ENCODE measurements around the gene NDST4.

The NDST4 gene

GRCh38 chr4:114927881-114928280, 185.5 kb downstream of the NDST4 start:
- Histone ChIP-seq H3K9ac (ENCODE audit: low read length) (no peak overlapping the region), H3K27ac (ENCODE audit: low read depth, low read length) (no peak overlapping the region), H3K4me1 (ENCODE audit: control insufficient read depth, insufficient read depth, low read length) (no peaks in the 10 kb centered on the region), H3K4me3 (ENCODE audit: low read length) (no peak overlapping the region), H3K36me3 (ENCODE audit: control insufficient read depth, insufficient read depth, low read length) (no peaks in the 10 kb centered on the region), H3K27me3 (ENCODE audit: control insufficient read depth, insufficient read depth, low read length) (no peaks in the 10 kb centered on the region)

- Histone ChIP-seq H3K4me3 (ENCODE audit: low read length) (no peak overlapping the region), H3K27ac (ENCODE audit: low read depth, low read length) (no peak overlapping the region), H3K4me1 (ENCODE audit: control insufficient read depth, insufficient read depth, low read length) (no peaks in the 10 kb centered on the region), H3K9ac (ENCODE audit: low read length) (no peak overlapping the region), H3K27me3 (ENCODE audit: control insufficient read depth, insufficient read depth, low read length) (no peaks in the 10 kb centered on the region), H3K36me3 (ENCODE audit: control insufficient read depth, insufficient read depth, low read length) (no peaks in the 10 kb centered on the region)
These were observed 186.8 kb downstream of the NDST4 start for GRCh38 chr4:114926583-114926982.

- H3K9ac ChIP-seq (ENCODE audit: low read length), result no peak overlapping the region
- no peaks in the 10 kb centered on the region for H3K27me3 ChIP-seq (ENCODE audit: control insufficient read depth, insufficient read depth, low read length)
- H3K4me1 ChIP-seq (ENCODE audit: control insufficient read depth, insufficient read depth, low read length), result no peaks in the 10 kb centered on the region
- H3K4me3 ChIP-seq (ENCODE audit: low read length), result no peak overlapping the region
- no peaks in the 10 kb centered on the region for H3K36me3 ChIP-seq (ENCODE audit: control insufficient read depth, insufficient read depth, low read length)
- no peak overlapping the region for H3K27ac ChIP-seq (ENCODE audit: low read depth, low read length)
These were observed 189.1 kb downstream of the NDST4 start for GRCh38 chr4:114924311-114924710.

GRCh38 chr4:114922592-114922933, 190.9 kb downstream of the NDST4 start:
- Histone ChIP-seq H3K4me1 (ENCODE audit: control insufficient read depth, insufficient read depth, low read length) (no peaks in the 10 kb centered on the region), H3K36me3 (ENCODE audit: control insufficient read depth, insufficient read depth, low read length) (no peaks in the 10 kb centered on the region), H3K27me3 (ENCODE audit: control insufficient read depth, insufficient read depth, low read length) (no peaks in the 10 kb centered on the region), H3K4me3 (ENCODE audit: low read length) (no peak overlapping the region), H3K9ac (ENCODE audit: low read length) (no peak overlapping the region), H3K27ac (ENCODE audit: low read depth, low read length) (no peak overlapping the region)

DNA sequence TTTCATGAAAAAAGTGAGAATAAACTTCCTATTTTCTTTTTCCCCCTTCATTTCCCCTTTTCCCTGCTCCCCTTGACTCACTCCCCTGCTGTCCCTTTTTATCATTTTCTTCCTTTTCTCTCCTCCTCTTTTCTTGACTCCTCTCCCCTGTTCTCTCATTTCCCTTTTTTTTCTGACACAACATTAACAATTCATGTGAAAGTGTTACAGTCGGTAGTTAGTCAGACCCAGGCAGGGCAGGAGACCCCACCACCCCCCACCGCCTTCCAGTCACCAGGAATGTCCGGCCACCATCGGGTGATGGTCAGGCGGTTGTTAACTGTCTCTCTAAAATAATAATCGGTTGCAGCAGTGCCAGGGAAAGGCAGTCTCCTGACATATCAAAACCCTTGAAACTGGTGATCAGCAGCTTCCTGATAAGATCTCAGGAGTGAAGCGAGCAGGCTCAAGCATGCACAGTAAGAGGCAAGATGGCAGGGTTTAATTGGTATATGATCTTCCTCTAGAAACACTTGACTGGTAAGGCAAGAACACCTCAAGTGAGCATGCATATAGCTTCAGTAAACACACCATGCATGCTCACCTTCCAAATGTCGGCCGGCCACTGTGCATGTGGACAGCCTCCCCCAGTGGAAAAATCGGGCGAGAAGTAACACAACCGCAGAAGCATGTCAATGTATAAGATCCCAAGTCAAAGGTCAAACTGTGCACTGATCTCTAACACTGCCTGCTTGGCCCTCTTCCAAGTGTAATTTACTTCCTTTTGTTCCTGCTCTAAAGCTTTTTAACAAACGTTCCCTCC, 191.4 kb downstream of the NDST4 start:
- H3K4me3 ChIP-seq (ENCODE audit: low read length), result no peak overlapping the region
- no peaks in the 10 kb centered on the region for H3K4me1 ChIP-seq (ENCODE audit: control insufficient read depth, insufficient read depth, low read length)

DNA sequence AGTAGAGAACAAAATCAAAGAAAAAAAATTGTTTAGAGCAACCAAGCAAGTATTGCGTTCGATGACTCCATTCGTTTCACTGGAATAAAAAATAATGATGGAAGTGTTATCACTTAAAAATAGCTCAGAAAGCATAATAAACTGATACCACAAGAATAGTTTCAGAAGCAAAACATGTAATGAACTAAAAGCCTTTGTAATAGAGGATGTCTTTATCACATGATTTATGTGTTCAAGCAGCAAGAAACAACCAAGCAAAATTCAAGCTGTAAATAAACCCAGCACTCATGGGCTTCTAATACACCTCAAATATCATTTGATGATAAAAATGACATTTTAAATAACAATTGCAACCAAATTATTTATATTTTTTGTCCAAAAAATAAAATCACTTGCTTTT, 192.2 kb downstream of the NDST4 start:
- Histone ChIP-seq H3K4me3 (ENCODE audit: low read length) (no peak overlapping the region), H3K27me3 (ENCODE audit: control insufficient read depth, insufficient read depth, low read length) (no peaks in the 10 kb centered on the region), H3K27ac (ENCODE audit: low read depth, low read length) (no peak overlapping the region), H3K9ac (ENCODE audit: low read length) (no peak overlapping the region), H3K4me1 (ENCODE audit: control insufficient read depth, insufficient read depth, low read length) (no peaks in the 10 kb centered on the region), H3K36me3 (ENCODE audit: control insufficient read depth, insufficient read depth, low read length) (no peaks in the 10 kb centered on the region)

More for the DNA sequence above, 191.4 kb downstream of the NDST4 start:
- H3K27ac ChIP-seq (ENCODE audit: low read depth, low read length), result no peak overlapping the region
- no peak overlapping the region for H3K9ac ChIP-seq (ENCODE audit: low read length)
- no peaks in the 10 kb centered on the region for H3K27me3 ChIP-seq (ENCODE audit: control insufficient read depth, insufficient read depth, low read length)
- no peaks in the 10 kb centered on the region for H3K36me3 ChIP-seq (ENCODE audit: control insufficient read depth, insufficient read depth, low read length)

DNA sequence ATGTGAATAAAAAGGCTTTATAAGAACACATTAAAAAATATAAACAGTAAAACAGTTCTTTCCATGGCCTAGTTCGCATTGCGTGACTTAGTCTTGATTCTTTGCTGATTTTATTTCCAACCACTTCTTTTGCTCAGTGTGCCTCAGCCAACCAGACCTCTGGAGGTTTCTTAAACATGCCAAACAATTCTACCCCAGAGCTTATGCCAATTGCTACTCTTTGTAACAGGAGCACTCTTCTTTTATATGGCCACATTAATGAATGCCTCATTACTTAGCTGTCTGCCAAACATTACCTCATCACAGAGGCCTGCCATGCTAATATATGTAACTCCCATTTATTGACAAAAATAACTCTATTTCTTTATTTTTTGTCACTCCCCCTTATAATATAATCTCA, 202.3 kb downstream of the NDST4 start:
- no peaks in the 10 kb centered on the region for H3K4me1 ChIP-seq (ENCODE audit: control insufficient read depth, insufficient read depth, low read length)
- no peak overlapping the region for H3K9ac ChIP-seq (ENCODE audit: low read length)
- no peak overlapping the region for H3K27ac ChIP-seq (ENCODE audit: low read depth, low read length)
- H3K27me3 ChIP-seq (ENCODE audit: control insufficient read depth, insufficient read depth, low read length), result no peaks in the 10 kb centered on the region
- no peaks in the 10 kb centered on the region for H3K36me3 ChIP-seq (ENCODE audit: control insufficient read depth, insufficient read depth, low read length)
- no peak overlapping the region for H3K4me3 ChIP-seq (ENCODE audit: low read length)

- H3K36me3 ChIP-seq (ENCODE audit: control insufficient read depth, insufficient read depth, low read length), result no peaks in the 10 kb centered on the region
- H3K4me3 ChIP-seq (ENCODE audit: low read length), result no peak overlapping the region
- no peak overlapping the region for H3K27ac ChIP-seq (ENCODE audit: low read depth, low read length)
- no peaks in the 10 kb centered on the region for H3K27me3 ChIP-seq (ENCODE audit: control insufficient read depth, insufficient read depth, low read length)
- no peaks in the 10 kb centered on the region for H3K4me1 ChIP-seq (ENCODE audit: control insufficient read depth, insufficient read depth, low read length)
- H3K9ac ChIP-seq (ENCODE audit: low read length), result no peak overlapping the region
These were observed 205.9 kb downstream of the NDST4 start for GRCh38 chr4:114907568-114907967.

DNA sequence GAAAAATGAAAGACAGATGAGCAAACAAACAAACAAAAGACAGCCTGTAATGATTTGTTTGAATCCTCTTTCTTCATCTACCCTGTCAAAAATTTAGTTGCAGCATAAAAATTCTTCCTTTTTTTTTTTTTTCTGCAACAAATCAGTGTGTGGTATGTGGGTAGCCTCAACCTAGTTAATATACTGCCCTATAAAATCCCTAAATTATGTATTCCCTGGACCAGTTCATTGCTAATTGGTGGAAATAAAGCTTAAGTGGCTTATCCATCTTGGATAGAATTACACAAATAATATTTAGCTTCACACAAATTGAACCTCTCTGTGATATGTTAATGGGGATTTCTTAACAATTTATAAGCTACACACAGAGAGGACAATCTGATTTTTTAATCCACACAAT, 208.4 kb downstream of the NDST4 start:
- Histone ChIP-seq H3K4me1 (ENCODE audit: control insufficient read depth, insufficient read depth, low read length) (no peaks in the 10 kb centered on the region), H3K9ac (ENCODE audit: low read length) (no peak overlapping the region), H3K36me3 (ENCODE audit: control insufficient read depth, insufficient read depth, low read length) (no peaks in the 10 kb centered on the region), H3K27ac (ENCODE audit: low read depth, low read length) (no peak overlapping the region), H3K27me3 (ENCODE audit: control insufficient read depth, insufficient read depth, low read length) (no peaks in the 10 kb centered on the region), H3K4me3 (ENCODE audit: low read length) (no peak overlapping the region)

DNA sequence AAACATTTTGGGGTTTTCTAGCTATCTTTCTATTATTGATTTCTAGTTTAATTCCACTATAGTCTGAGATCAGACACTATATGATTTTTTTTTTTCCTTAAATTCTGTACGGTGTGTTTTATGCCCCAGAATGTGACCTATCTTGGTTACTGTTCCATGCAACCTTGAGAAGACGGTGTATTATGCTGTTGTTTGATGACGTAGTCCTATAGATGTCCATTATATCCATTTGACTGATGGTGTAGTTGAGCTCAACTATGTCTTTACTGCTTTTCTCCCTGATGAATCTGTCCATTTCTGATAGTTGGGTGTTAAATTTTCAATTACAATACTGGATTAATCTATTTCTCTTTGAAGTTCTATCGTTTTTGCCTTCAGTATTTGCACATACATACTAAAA, 212.5 kb downstream of the NDST4 start:
- Histone ChIP-seq H3K36me3 (ENCODE audit: control insufficient read depth, insufficient read depth, low read length) (no peaks in the 10 kb centered on the region), H3K9ac (ENCODE audit: low read length) (no peak overlapping the region), H3K27ac (ENCODE audit: low read depth, low read length) (no peak overlapping the region), H3K27me3 (ENCODE audit: control insufficient read depth, insufficient read depth, low read length) (no peaks in the 10 kb centered on the region), H3K4me1 (ENCODE audit: control insufficient read depth, insufficient read depth, low read length) (no peaks in the 10 kb centered on the region), H3K4me3 (ENCODE audit: low read length) (no peak overlapping the region)

GRCh38 chr4:114890773-114891172, 222.6 kb downstream of the NDST4 start:
- no peak overlapping the region for H3K27ac ChIP-seq (ENCODE audit: low read depth, low read length)
- H3K36me3 ChIP-seq (ENCODE audit: control insufficient read depth, insufficient read depth, low read length), result no peaks in the 10 kb centered on the region
- no peak overlapping the region for H3K4me3 ChIP-seq (ENCODE audit: low read length)
- no peaks in the 10 kb centered on the region for H3K4me1 ChIP-seq (ENCODE audit: control insufficient read depth, insufficient read depth, low read length)
- H3K9ac ChIP-seq (ENCODE audit: low read length), result no peak overlapping the region
- no peaks in the 10 kb centered on the region for H3K27me3 ChIP-seq (ENCODE audit: control insufficient read depth, insufficient read depth, low read length)

DNA sequence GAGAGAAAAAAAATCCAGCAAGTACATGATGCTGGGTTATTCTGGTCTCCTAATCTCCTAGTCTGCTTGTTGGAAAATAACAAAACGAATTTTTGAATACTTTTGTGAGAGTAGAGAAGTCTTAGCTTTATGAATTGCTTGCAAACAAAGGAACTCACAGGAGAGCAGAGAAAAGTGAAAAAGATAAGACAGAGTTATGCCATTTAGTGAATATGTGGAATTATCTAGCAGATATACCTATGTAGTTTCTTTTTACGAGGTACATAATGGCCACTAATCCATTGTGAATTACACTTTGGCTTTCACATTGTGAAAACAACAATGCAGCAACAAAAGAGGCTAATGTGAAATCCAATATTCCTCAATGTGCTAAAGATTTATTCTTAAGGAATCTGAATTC, 226.7 kb downstream of the NDST4 start:
- Histone ChIP-seq H3K27me3 (ENCODE audit: control insufficient read depth, insufficient read depth, low read length) (no peaks in the 10 kb centered on the region), H3K4me3 (ENCODE audit: low read length) (no peak overlapping the region), H3K27ac (ENCODE audit: low read depth, low read length) (no peak overlapping the region), H3K9ac (ENCODE audit: low read length) (no peak overlapping the region), H3K36me3 (ENCODE audit: control insufficient read depth, insufficient read depth, low read length) (no peaks in the 10 kb centered on the region), H3K4me1 (ENCODE audit: control insufficient read depth, insufficient read depth, low read length) (no peaks in the 10 kb centered on the region)

- H3K4me3 ChIP-seq (ENCODE audit: low read length), result no peak overlapping the region
- H3K27ac ChIP-seq (ENCODE audit: low read depth, low read length), result no peak overlapping the region
- H3K9ac ChIP-seq (ENCODE audit: low read length), result no peak overlapping the region
- no peaks in the 10 kb centered on the region for H3K4me1 ChIP-seq (ENCODE audit: control insufficient read depth, insufficient read depth, low read length)
- no peaks in the 10 kb centered on the region for H3K36me3 ChIP-seq (ENCODE audit: control insufficient read depth, insufficient read depth, low read length)
- H3K27me3 ChIP-seq (ENCODE audit: control insufficient read depth, insufficient read depth, low read length), result no peaks in the 10 kb centered on the region
These were observed 229.8 kb downstream of the NDST4 start for GRCh38 chr4:114883641-114884040.

Data from rectal smooth muscle tissue (tissue), 1 donor.